Ecto neural progenitor cell (in vitro differentiated cells): ENCODE results near the gene SYNPO.

ENCODE experiments used
- DNase-seq: peaks from one replicate; pipeline ENCODE4 v3.0.0-alpha.2; 2018; ENCODE audit warnings: low spot score

Gene SYNPO

GRCh38 chr5:150625831-150626746 lies 14.4 kb upstream of the SYNPO start:
- no peak for DNase-seq

- no peak for DNase-seq
These were observed 13.6 kb upstream of the SYNPO start for GRCh38 chr5:150626853-150627276.

- no peak for DNase-seq
These were observed 12.5 kb upstream of the SYNPO start for GRCh38 chr5:150627731-150628545.

- no peak for DNase-seq
These were observed 11.4 kb upstream of the SYNPO start for GRCh38 chr5:150628936-150629485.

- no peak for DNase-seq
These were observed 10.4 kb upstream of the SYNPO start for GRCh38 chr5:150630016-150630415.

GRCh38 chr5:150630461-150631325 lies 9.8 kb upstream of the SYNPO start:
- DNase-seq: no peak

GRCh38 chr5:150631326-150631701 lies 9.1 kb upstream of the SYNPO start:
- DNase-seq: no peak

- no peak for DNase-seq
These were observed 7.9 kb upstream of the SYNPO start for GRCh38 chr5:150632305-150633160.

- DNase-seq: no peak
These were observed 7.0 kb upstream of the SYNPO start for GRCh38 chr5:150633429-150633828.

GRCh38 chr5:150636391-150637244 lies 3.8 kb upstream of the SYNPO start:
- DNase-seq: no peak

- no peak for DNase-seq
These were observed 3.0 kb upstream of the SYNPO start for GRCh38 chr5:150637245-150638052.

- DNase-seq: no peak
These were observed 2.4 kb upstream of the SYNPO start for GRCh38 chr5:150638053-150638444.

GRCh38 chr5:150638488-150639376 lies 1.7 kb upstream of the SYNPO start:
- no peak for DNase-seq

- no peak for DNase-seq
These were observed 1.1 kb upstream of the SYNPO start for GRCh38 chr5:150639377-150639692.

- DNase-seq: no peak
These were observed 709 bp upstream of the SYNPO start for GRCh38 chr5:150639751-150640150.

- DNase-seq: no peak
These were observed 628 bp downstream of the SYNPO start for GRCh38 chr5:150641006-150641570.

GRCh38 chr5:150641824-150642566 lies 1.5 kb downstream of the SYNPO start:
- no peak for DNase-seq
